Bone marrow (tissue), 2 donors: ENCODE data around the gene AKAP7.

Experiments used
- DNase-seq, 2 donors: peaks; one replicate each; lab custom pipeline; 2025; lab: John Stamatoyannopoulos, UW

The AKAP7 gene

GRCh38 chr6:131199568-131200272 is 64.5 kb downstream of the AKAP7 start:
- peak; percentile 7 to 90 for DNase-seq

- DNase-seq, result no peak
Observed at GRCh38 chr6:131205481-131206244, 70.4 kb downstream of the AKAP7 start.

DNA sequence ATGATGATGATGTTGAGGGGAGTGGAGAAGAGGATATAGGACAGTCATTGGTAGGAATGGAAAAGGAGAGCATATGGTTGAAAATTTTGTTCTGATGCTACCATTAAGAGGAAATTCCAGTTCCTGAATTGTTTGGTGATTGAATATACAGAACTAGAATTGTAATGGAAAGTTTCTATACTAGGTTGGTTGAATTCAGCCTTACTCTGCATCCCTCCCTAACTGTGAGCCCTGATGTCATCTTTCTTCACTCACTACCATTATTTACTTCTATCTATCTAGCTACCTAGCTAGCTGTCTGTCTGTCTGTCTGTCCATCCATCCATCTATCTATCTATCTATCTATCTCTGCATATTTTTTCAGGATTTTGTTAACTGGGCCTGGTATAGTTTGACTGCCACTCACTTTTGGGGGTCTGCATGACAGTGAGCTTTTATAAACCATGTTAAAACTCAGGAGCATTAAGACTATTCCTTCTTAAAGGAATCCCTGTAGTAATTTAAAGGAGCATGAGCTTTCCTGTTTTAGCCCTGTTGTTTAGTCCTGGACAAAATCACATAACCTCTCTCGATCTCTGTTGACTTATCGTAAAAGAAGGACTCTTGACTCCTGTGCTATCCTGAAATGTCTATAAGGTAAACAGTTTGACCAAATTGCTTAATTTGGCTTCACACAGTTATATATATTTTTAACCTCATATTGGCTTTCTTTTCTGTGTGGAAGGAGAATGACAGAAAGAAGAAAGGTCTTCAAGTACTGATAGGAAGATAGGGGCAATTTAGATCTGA is 71.4 kb downstream of the AKAP7 start:
- DNase-seq, result no peak

- DNase-seq, result no peak
Observed at GRCh38 chr6:131208787-131209186, 73.5 kb downstream of the AKAP7 start.

GRCh38 chr6:131210469-131210868 is 75.2 kb downstream of the AKAP7 start:
- DNase-seq, result no peak

GRCh38 chr6:131212024-131212423 is 76.8 kb downstream of the AKAP7 start:
- no peak for DNase-seq

DNA sequence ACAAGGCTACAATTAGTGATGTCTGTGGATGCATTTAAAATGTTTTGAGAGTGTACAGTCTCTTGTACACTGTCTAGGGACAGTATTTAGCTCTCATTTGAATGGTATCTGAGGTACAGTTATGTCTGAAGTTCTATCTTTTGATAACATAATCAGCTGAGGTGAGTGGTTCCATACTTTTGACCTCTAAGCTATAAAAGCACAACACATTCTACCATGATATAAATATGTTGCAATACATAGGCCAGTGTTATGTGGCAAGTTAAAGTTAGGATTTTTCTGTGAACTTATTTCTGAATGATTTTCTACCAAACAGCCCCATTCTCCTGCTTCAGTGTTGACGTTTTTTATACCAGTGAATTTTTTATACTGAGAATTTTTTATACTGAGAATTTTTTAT is 77.6 kb downstream of the AKAP7 start:
- DNase-seq, result no peak

- DNase-seq, result no peak
Observed at GRCh38 chr6:131213501-131213990, 78.3 kb downstream of the AKAP7 start.

- no peak for DNase-seq
Observed at GRCh38 chr6:131215219-131215618, 80.0 kb downstream of the AKAP7 start.

DNA sequence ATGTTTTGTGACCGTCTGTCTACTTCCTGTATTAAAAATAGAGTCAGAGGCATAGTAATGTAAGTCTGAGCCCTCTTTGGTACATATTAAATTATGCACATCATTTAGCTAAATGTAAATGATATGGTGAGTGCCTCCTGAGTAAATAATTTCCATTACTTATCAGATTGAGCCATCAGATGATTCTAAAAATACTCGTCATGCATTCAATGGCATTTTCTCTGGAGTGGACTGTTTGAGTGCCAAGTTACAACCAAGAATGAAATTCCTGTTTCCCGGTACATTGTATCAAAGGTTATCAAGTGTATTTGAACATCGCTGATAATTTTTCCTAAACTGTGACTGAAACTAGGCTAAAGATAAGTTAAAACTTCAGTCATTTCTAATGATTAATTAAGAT is 81.0 kb downstream of the AKAP7 start:
- no peak for DNase-seq

GRCh38 chr6:131222773-131223172 is 87.5 kb downstream of the AKAP7 start:
- DNase-seq, result no peak

- DNase-seq, result no peak
Observed at GRCh38 chr6:131223416-131223815, 88.1 kb downstream of the AKAP7 start.

DNA sequence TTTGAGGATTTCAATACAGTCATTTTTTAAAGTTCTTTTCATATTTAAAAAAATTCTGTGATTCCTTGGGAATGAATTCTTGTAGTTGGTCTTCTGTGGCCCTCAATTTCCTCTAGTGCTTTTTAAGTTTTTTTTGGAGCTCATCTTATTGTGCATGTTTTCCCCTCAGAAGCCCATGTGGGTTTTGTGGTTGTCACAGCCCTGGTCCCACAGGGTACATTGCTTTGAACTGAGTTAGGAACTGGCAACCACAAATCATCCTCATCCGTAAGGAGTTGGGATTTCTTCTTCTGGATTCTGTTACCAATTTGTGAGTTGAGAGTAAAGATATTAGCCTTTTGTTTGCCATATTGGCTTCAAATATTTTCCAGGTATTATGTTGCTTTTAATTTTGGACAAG is 89.9 kb downstream of the AKAP7 start:
- DNase-seq, result no peak

DNA sequence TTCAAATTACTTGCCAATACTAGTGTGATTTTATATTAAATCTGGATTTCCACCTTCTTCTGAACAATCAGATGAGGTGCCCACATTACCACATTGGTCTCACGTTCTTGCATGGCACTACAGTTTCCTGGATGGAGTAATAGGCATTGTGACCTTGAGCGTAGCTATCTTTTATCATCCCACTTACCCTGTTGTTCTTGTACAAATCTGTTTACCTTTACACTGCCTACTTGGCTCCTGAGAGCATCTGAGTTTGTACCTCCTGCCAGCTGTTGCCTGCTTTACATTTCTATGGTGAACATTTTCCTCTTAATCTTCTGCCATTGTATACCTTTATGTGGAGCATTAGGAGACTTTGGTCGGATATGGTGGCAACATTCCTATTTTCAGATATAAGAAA is 90.7 kb downstream of the AKAP7 start:
- DNase-seq, result no peak

DNA sequence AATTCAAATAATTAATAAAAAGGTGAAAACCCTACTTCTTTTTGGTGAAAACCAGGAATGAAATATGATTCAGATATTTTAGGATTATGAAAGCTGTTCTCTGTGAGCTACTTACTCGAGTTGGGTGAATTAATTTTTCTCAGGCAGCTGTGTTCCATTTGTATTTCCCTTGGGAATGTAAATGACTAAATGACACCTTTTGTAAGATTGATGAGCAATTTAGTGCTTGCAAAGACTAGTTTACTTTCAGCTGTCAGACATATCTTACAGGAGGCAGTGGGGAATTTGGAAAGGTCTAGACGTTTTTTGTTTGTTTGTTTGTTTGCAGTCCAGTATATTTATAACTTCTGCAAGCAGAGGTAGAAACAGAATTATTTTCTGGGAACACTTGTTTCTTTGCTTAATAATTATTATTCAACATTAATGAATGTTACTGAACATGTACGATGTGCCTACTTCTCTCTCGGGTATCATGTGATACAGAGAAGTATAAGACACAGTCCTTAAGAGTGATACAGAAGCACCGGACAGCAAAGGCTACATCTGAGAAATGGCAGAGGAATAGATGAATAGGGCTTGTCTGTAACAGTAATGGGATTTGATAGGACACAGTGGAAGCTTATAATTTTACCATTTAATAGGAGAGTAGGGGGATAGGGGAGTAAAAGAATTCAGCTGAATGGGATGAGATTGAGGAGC is 91.3 kb downstream of the AKAP7 start:
- no peak for DNase-seq

GRCh38 chr6:131227158-131227543 is 91.9 kb downstream of the AKAP7 start:
- no peak for DNase-seq

DNA sequence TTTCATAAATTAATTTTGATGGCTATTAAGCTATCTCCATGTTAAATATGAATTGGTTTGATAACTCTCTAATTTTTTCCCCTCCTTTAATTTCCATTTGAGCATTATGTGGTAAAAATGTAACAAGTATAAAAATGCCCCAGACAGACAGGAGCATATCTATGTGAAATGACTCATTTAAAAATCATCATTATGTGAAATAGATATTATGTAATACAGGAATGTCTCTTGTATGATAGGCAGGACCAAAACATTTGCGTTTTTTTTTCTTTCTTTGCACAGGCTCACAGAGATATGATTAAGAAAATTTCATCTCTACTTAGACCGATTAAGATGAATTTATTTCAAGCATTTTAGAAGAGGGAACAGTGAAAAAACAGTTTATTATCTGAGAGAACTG is 95.8 kb downstream of the AKAP7 start:
- DNase-seq, result no peak

DNA sequence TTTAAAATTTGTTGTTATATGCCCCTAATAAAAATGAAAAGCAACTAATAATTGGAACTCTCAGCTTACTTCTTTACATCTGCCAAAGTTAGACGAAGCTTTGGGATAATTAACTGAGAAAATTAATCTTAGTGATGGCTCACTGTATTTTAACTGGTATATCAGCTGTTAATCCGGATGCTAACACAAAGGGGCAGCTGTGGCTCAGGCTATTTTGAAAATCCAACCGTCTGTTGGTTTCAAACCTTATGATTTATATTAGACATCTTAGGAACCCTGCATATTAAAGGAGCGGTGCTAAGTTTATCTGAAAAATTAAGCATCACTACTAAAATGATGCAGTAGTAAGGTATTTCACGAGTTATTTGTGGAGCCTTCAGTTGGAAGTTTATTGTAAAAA is 96.6 kb downstream of the AKAP7 start:
- no peak for DNase-seq

DNA sequence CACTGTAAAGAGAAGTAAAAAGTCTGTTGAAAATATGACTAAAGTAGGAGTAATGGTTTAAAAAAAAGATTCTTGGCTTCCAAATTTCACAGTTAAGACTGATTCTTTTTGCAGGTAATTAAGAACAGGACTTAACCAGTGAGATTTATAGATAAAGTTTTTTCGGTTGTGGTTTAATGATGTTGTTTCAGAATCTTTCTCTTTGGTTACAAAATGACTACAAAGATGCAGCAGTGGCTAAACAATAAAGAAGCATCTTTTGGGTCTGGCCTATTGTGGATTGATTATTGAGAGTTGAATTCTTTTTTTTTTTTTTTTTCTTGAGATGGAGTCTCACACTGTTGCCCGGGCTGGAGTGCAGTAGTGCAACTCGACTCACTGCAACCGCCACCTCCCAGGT is 109.7 kb downstream of the AKAP7 start:
- no peak for DNase-seq

- DNase-seq, result peak; percentile 12 to 60
Observed at GRCh38 chr6:131250122-131250521, 114.9 kb downstream of the AKAP7 start.

- no peak for DNase-seq
Observed at GRCh38 chr6:131250936-131251335, 115.7 kb downstream of the AKAP7 start.

DNA sequence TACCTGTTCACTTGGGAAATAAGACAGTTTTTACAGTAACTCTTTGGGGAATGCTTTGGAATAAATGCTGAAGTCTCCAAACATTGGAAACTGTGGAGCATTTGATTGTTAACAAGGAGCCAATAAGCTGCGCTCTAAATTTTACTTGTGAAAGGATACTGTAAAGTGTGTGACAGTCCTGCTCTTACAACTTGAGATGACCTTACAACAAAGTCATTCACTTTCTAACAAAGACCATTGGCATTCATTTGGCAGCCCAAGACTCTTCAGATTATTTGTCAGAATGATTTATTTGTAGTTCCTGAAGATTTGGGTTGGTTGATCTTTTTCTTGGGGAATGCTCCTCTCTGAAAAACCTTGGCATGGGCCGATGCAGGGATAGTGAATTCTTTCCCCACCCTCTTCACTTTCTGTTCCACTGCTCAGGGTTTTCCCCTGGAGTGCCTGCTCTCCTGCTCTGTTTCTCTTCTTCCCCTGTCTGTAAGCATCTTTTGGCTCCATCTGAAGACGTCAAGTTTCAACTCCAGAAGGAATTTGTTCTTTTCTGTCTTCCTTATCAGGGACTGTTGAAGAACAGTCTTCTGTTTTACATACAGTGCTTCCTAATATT is 116.4 kb downstream of the AKAP7 start:
- no peak for DNase-seq
